BJ (cell line): ENCODE results near the gene IFNL2. TPM values are rescaled to one million over a fixed set of nuclear protein-coding genes. Genes with fewer than 3 reads are reported as not detected.

Experiments
- CTCF ChIA-PET: fragments of 350-600 bp; formaldehyde crosslinking; extraction: SDS; loops from one replicate; lab custom pipeline; 2021; ENCODE audit warnings: antibody characterized with exemption, inconsistent platforms; lab: Yijun Ruan, JAX
- POLR2A ChIA-PET: fragments of 300-600 bp; sonication (Branson Sonifier 250); formaldehyde crosslinking; extraction: SDS; loops from one replicate; lab custom pipeline; 2021; ENCODE audit warnings: antibody characterized with exemption; lab: Charles Lee
- DNase-seq: peaks from one replicate; pipeline ENCODE4 v3.0.0-alpha.2; 2011; ENCODE audit warnings: low read depth
- H3K27me3 ChIP-seq: 2 replicates; pipeline ENCODE4 v1.6.0; 2011; ENCODE audit warnings: low read length; ENCODE audit not compliant: control insufficient read depth, insufficient read depth
- H3K36me3 ChIP-seq: 2 replicates; pipeline ENCODE4 v1.5.1; 2011; ENCODE audit warnings: low read length; ENCODE audit not compliant: control insufficient read depth, insufficient read depth
- H3K4me3 ChIP-seq: 2 replicates; pipeline ENCODE4 v1.5.1; 2011; ENCODE audit warnings: low read depth, mild to moderate bottlenecking, control low read depth, low read length
- CTCF ChIP-seq: IDR thresholded peaks from 2 replicates; pipeline ENCODE4 v1.5.1; 2011; ENCODE audit warnings: low read depth, mild to moderate bottlenecking, control low read depth, inconsistent platforms, low read length, moderate library complexity; ENCODE audit not compliant: insufficient read depth
- polyA plus RNA-seq: library from polyadenylated mRNA; depleted of rRNA; stranded (reverse); fragments of >200 nt; gene quantifications from 2 replicates; pipeline ENCODE4 v1.2.3, GENCODE V29; 2011; rRNA removed

Gene IFNL2
- polyA plus RNA-seq, 1 experiment, result not detected

- DNase-seq, result no peak
- Histone ChIP-seq H3K4me3 (no peak overlapping the region), H3K36me3 (no peaks in the 10 kb centered on the region), H3K27me3 (peaks cover 13% of the 10 kb centered on the region)
- ChIA-PET CTCF (no interaction called here), POLR2A (no interaction called here)
- no peak for TF ChIP-seq CTCF
Measured at GRCh38 chr19:39319098-39319891, 51.1 kb downstream of the IFNL2 start.

Other genes starting within 250 kb of the IFNL2 start
- 4.4 and 7.0 TPM in 2 replicates for gene FBXO27, start 235.8 kb upstream of the IFNL2 start, polyA plus RNA-seq
- not detected in 2 replicates for gene ACP7, start 184.0 kb upstream of the IFNL2 start, polyA plus RNA-seq
- gene PAK4, start 142.6 kb upstream of the IFNL2 start, polyA plus RNA-seq, result 10.2 and 19.6 TPM in 2 replicates
- 0.04 TPM in 2 replicates for gene NCCRP1, start 71.4 kb upstream of the IFNL2 start, polyA plus RNA-seq
- gene SYCN, start 64.1 kb upstream of the IFNL2 start, polyA plus RNA-seq, result not detected in 2 replicates
- not detected in 2 replicates for gene IFNL3, start 23.4 kb upstream of the IFNL2 start, polyA plus RNA-seq
- gene IFNL4, start 19.5 kb upstream of the IFNL2 start, polyA plus RNA-seq, result not detected in 2 replicates
- gene IFNL1, start 28.0 kb downstream of the IFNL2 start, polyA plus RNA-seq, result not detected in 2 replicates
- gene LRFN1, start 52.5 kb downstream of the IFNL2 start, polyA plus RNA-seq, result 0.02 and 0.06 TPM in 2 replicates
- gene GMFG, start 67.6 kb downstream of the IFNL2 start, polyA plus RNA-seq, result 0.50 and 0.56 TPM in 2 replicates
- gene SAMD4B, start 74.0 kb downstream of the IFNL2 start, polyA plus RNA-seq, result 45.7 and 75.7 TPM in 2 replicates
- 50.2 and 51.8 TPM in 2 replicates for gene PAF1, start 122.7 kb downstream of the IFNL2 start, polyA plus RNA-seq
- 28.5 and 36.6 TPM in 2 replicates for gene MED29, start 123.0 kb downstream of the IFNL2 start, polyA plus RNA-seq
- gene ZFP36, start 138.5 kb downstream of the IFNL2 start, polyA plus RNA-seq, result 4.8 and 9.5 TPM in 2 replicates
- gene PLEKHG2, start 144.3 kb downstream of the IFNL2 start, polyA plus RNA-seq, result 12.5 and 20.6 TPM in 2 replicates
- gene RPS16, start 167.6 kb downstream of the IFNL2 start, polyA plus RNA-seq, result 2,401 and 2,896 TPM in 2 replicates
- 55.2 and 81.8 TPM in 2 replicates for gene SUPT5H, start 177.2 kb downstream of the IFNL2 start, polyA plus RNA-seq
- gene TIMM50, start 212.4 kb downstream of the IFNL2 start, polyA plus RNA-seq, result 86.1 and 97.8 TPM in 2 replicates
- 0.71 and 1.0 TPM in 2 replicates for gene DLL3, start 230.6 kb downstream of the IFNL2 start, polyA plus RNA-seq
- not detected in 2 replicates for gene SELENOV, start 246.7 kb downstream of the IFNL2 start, polyA plus RNA-seq